A549 (cell line): ENCODE measurements around the gene LMAN2L. TPM values are rescaled to one million over a fixed set of nuclear protein-coding genes. Genes with fewer than 3 reads are reported as not detected.

Experiments used
- ATAC-seq, 2 experiments: fragments of 200-7000 bp in 1 of 2; fragments of >200 bp in 1 of 2; cut with Nextera tagmentation in 1 of 2; cut with Tn5 transposase in 1 of 2; 3 replicates each; pipeline versions ENCODE4 v1.8.0 to v1.9.1; 2018 to 2020; ENCODE audit warnings: mild to moderate bottlenecking in 1 of 2, moderate library complexity in 1 of 2
- CTCF ChIA-PET: fragments of 300-600 bp; sonication (Branson Sonifier 250); formaldehyde crosslinking; extraction: SDS; loops from one replicate; lab custom pipeline; 2021; ENCODE audit warnings: antibody characterized with exemption, inconsistent platforms; lab: Yijun Ruan, JAX
- POLR2A ChIA-PET: fragments of 350-600 bp; formaldehyde crosslinking; extraction: SDS; loops from one replicate; lab custom pipeline; 2021; ENCODE audit warnings: antibody characterized with exemption, inconsistent platforms; lab: Yijun Ruan, JAX
- DNase-seq, 2 experiments: peaks; one replicate each; pipeline versions ENCODE4 v3.0.0 to v3.0.0-alpha.2; 2011 to 2016; ENCODE audit warnings: low read depth in 1 of 2, low spot score in 1 of 2
- FAIRE-seq: peaks from 2 replicates; lab custom pipeline; 2011; peaks lifted over from hg19 to GRCh38; lab: Jason Lieb, UNC
- H3K27ac ChIP-seq, 2 experiments: fragments of >200 bp; sonication (Bioruptor Twin); formaldehyde crosslinking; 3 replicates each; pipeline ENCODE4 v1.5.1; 2016 to 2017
- H3K4me1 ChIP-seq: fragments of >200 bp; sonication (Bioruptor Twin); formaldehyde crosslinking; 3 replicates; pipeline ENCODE4 v1.6.1; 2016
- H3K4me2 ChIP-seq: fragments of >200 bp; sonication (Bioruptor Twin); formaldehyde crosslinking; 3 replicates; pipeline ENCODE4 v1.6.1; 2016
- H3K4me3 ChIP-seq: fragments of >200 bp; sonication (Bioruptor Twin); formaldehyde crosslinking; 3 replicates; pipeline ENCODE4 v1.5.1; 2016
- H3K9me3 ChIP-seq: fragments of >200 bp; sonication (Bioruptor Twin); formaldehyde crosslinking; 3 replicates; pipeline ENCODE4 v1.6.1; 2016
- BHLHE40 ChIP-seq: IDR thresholded peaks from 2 replicates; pipeline ENCODE4 v1.6.1; 2012; ENCODE audit warnings: low read depth, low read length, inconsistent platforms
- CBX2 ChIP-seq: fragments of 200-600 bp; sonication (generic); IDR thresholded peaks from 2 replicates; pipeline ENCODE4 v1.6.1; 2016; ENCODE audit warnings: low read depth, mild to moderate bottlenecking, borderline replicate concordance
- EP300 ChIP-seq, 2 experiments: fragments of >200 bp; sonication (Bioruptor Twin); formaldehyde crosslinking; IDR thresholded peaks; 2 replicates in 1 of 2; 3 replicates in 1 of 2; pipeline ENCODE4 v1.6.1; 2016 to 2017
- HOXB13 ChIP-seq: fragments of 250-450 bp; sonication (Bioruptor Pico); IDR thresholded peaks from 2 replicates; pipeline ENCODE4 v1.5.0; 2020; ENCODE audit warnings: low read depth, mild to moderate bottlenecking, moderate library complexity
- JUN ChIP-seq, 2 experiments: fragments of >200 bp; sonication (Bioruptor Twin); formaldehyde crosslinking; IDR thresholded peaks; 2 replicates in 1 of 2; 3 replicates in 1 of 2; pipeline ENCODE4 v1.6.1; 2016 to 2017
- JUNB ChIP-seq: fragments of >200 bp; sonication (Bioruptor Twin); formaldehyde crosslinking; IDR thresholded peaks from 2 replicates; pipeline ENCODE4 v1.6.1; 2016
- KDM5A ChIP-seq: fragments of 200-600 bp; sonication (generic); IDR thresholded peaks from 2 replicates; pipeline ENCODE4 v1.6.1; 2016; ENCODE audit warnings: antibody characterized with exemption, mild to moderate bottlenecking
- MAFK ChIP-seq: fragments of 450-650 bp; IDR thresholded peaks from 2 replicates; pipeline ENCODE4 v1.6.1; 2014; ENCODE audit not compliant: partially characterized antibody
- POLR2A ChIP-seq: IDR thresholded peaks from 2 replicates; pipeline ENCODE4 v1.6.1; 2012; ENCODE audit warnings: mild to moderate bottlenecking, low read length
- RNF2 ChIP-seq: fragments of 200-600 bp; sonication (generic); IDR thresholded peaks from 2 replicates; pipeline ENCODE4 v1.6.1; 2016; ENCODE audit warnings: low read depth, mild to moderate bottlenecking, antibody characterized with exemption, moderate library complexity, borderline replicate concordance
- polyA plus RNA-seq, 4 experiments: library from polyadenylated mRNA; depleted of rRNA in 3 of 4; stranded (reverse); fragments of >200 nt; fragmentation: RNase III in 1 of 4; extraction: RNeasy Plus Mini Kit Qiagen cat#74134 plus additional on column Dnase treatment in 1 of 4; gene quantifications; 2 replicates in 3 of 4; 3 replicates in 1 of 4; pipeline ENCODE4 v1.2.3, GENCODE V29; 2011 to 2017
- TF ChIP-seq, protein P1 (sequence below): fragments of 450-650 bp; IDR thresholded peaks from 2 replicates; pipeline ENCODE4 v1.6.1; 2014; ENCODE audit warnings: antibody characterized with exemption
- TF ChIP-seq, protein P2 (sequence below): fragments of >200 bp; sonication (Bioruptor Twin); formaldehyde crosslinking; IDR thresholded peaks from 2 replicates; pipeline ENCODE4 v1.6.1; 2016
- TF ChIP-seq, protein P3 (sequence below): fragments of >200 bp; sonication (Bioruptor Twin); formaldehyde crosslinking; IDR thresholded peaks from 3 replicates; pipeline ENCODE4 v1.5.1; 2016

Gene LMAN2L
- polyA plus RNA-seq, 2 of the 4 experiments (the other 2 are of a cell fraction) = 24.3 to 28.0 TPM

GRCh38 chr2:96661324-96661723, 78.5 kb downstream of the LMAN2L start (continued):
- TF ChIP-seq, protein P1, sequence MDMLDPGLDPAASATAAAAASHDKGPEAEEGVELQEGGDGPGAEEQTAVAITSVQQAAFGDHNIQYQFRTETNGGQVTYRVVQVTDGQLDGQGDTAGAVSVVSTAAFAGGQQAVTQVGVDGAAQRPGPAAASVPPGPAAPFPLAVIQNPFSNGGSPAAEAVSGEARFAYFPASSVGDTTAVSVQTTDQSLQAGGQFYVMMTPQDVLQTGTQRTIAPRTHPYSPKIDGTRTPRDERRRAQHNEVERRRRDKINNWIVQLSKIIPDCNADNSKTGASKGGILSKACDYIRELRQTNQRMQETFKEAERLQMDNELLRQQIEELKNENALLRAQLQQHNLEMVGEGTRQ = no peak
- TF ChIP-seq JUNB (no peak), EP300 (IDR thresholded peaks at IDR 0.05) (no peak), JUN (IDR thresholded peaks at IDR 0.05) (no peak)
- TF ChIP-seq, protein P2, sequence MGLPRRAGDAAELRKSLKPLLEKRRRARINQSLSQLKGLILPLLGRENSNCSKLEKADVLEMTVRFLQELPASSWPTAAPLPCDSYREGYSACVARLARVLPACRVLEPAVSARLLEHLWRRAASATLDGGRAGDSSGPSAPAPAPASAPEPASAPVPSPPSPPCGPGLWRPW = no peak
- TF ChIP-seq, all 56 proteins: peak for 0

- Histone ChIP-seq H3K9me3 (no peaks in the 10 kb centered on the region), H3K4me1 (no peaks in the 10 kb centered on the region), H3K27ac (no peak overlapping the region), H3K4me3 (no peak overlapping the region), H3K4me2 (no peak overlapping the region)
- no peak for TF ChIP-seq HOXB13 (CRISPR knock-in tag)
- no peak for TF ChIP-seq MAFK
- TF ChIP-seq KDM5A = no peak
- TF ChIP-seq, protein P2 = no peak
- TF ChIP-seq RNF2 = no peak
- no peak for TF ChIP-seq JUNB
- no peak for TF ChIP-seq POLR2A
- TF ChIP-seq BHLHE40 = no peak
- no peak for TF ChIP-seq CBX2
- TF ChIP-seq, protein P3, sequence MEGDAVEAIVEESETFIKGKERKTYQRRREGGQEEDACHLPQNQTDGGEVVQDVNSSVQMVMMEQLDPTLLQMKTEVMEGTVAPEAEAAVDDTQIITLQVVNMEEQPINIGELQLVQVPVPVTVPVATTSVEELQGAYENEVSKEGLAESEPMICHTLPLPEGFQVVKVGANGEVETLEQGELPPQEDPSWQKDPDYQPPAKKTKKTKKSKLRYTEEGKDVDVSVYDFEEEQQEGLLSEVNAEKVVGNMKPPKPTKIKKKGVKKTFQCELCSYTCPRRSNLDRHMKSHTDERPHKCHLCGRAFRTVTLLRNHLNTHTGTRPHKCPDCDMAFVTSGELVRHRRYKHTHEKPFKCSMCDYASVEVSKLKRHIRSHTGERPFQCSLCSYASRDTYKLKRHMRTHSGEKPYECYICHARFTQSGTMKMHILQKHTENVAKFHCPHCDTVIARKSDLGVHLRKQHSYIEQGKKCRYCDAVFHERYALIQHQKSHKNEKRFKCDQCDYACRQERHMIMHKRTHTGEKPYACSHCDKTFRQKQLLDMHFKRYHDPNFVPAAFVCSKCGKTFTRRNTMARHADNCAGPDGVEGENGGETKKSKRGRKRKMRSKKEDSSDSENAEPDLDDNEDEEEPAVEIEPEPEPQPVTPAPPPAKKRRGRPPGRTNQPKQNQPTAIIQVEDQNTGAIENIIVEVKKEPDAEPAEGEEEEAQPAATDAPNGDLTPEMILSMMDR = no peak
- ATAC-seq (no peak), FAIRE-seq (no peak), DNase-seq (no peak)
- ChIA-PET POLR2A (interaction anchor here (0.6 kb wide), 1 partner anchor 47 kb away, joined by 6 read pairs; no protein-coding TSS in a partner anchor), CTCF (no interaction called here)
Observed at GRCh38 chr2:96656540-96656939, 83.3 kb downstream of the LMAN2L start.

Other genes starting within 250 kb of the LMAN2L start
- 0.20 and 0.28 TPM in 2 replicates for gene NEURL3, start 234.7 kb downstream of the LMAN2L start, polyA plus RNA-seq (2011; rRNA removed)
- 0.44 to 0.60 TPM (median 0.51 TPM) in 3 replicates for gene NEURL3, start 234.7 kb downstream of the LMAN2L start, polyA plus RNA-seq (2017; fragmentation: RNase III; extraction: RNeasy Plus Mini Kit Qiagen cat#74134 plus additional on column Dnase treatment)
- gene ARID5A, start 203.3 kb downstream of the LMAN2L start, polyA plus RNA-seq (2011; rRNA removed) = 1.2 and 1.5 TPM in 2 replicates
- 4.0 to 4.4 TPM (median 4.2 TPM) in 3 replicates for gene ARID5A, start 203.3 kb downstream of the LMAN2L start, polyA plus RNA-seq (2017; fragmentation: RNase III; extraction: RNeasy Plus Mini Kit Qiagen cat#74134 plus additional on column Dnase treatment)
- 23.0 and 33.1 TPM in 2 replicates for gene KANSL3, start 101.8 kb downstream of the LMAN2L start, polyA plus RNA-seq (2011; rRNA removed)
- 25.2 to 26.7 TPM (median 25.9 TPM) in 3 replicates for gene KANSL3, start 101.8 kb downstream of the LMAN2L start, polyA plus RNA-seq (2017; fragmentation: RNase III; extraction: RNeasy Plus Mini Kit Qiagen cat#74134 plus additional on column Dnase treatment)
- 0.01 TPM in 2 replicates for gene FER1L5, start 97.3 kb downstream of the LMAN2L start, polyA plus RNA-seq (2011; rRNA removed)
- gene FER1L5, start 97.3 kb downstream of the LMAN2L start, polyA plus RNA-seq (2017; fragmentation: RNase III; extraction: RNeasy Plus Mini Kit Qiagen cat#74134 plus additional on column Dnase treatment) = not detected in 3 replicates
- 11.2 and 15.0 TPM in 2 replicates for gene CNNM4, start 20.8 kb upstream of the LMAN2L start, polyA plus RNA-seq (2011; rRNA removed)
- gene CNNM4, start 20.8 kb upstream of the LMAN2L start, polyA plus RNA-seq (2017; fragmentation: RNase III; extraction: RNeasy Plus Mini Kit Qiagen cat#74134 plus additional on column Dnase treatment) = 8.5 to 8.8 TPM (median 8.8 TPM) in 3 replicates
- 11.8 and 13.6 TPM in 2 replicates for gene CNNM3, start 76.2 kb upstream of the LMAN2L start, polyA plus RNA-seq (2011; rRNA removed)
- 13.2 to 15.3 TPM (median 14.1 TPM) in 3 replicates for gene CNNM3, start 76.2 kb upstream of the LMAN2L start, polyA plus RNA-seq (2017; fragmentation: RNase III; extraction: RNeasy Plus Mini Kit Qiagen cat#74134 plus additional on column Dnase treatment)
- 1.6 and 1.9 TPM in 2 replicates for gene ANKRD23, start 104.0 kb upstream of the LMAN2L start, polyA plus RNA-seq (2011; rRNA removed)
- gene ANKRD23, start 104.0 kb upstream of the LMAN2L start, polyA plus RNA-seq (2017; fragmentation: RNase III; extraction: RNeasy Plus Mini Kit Qiagen cat#74134 plus additional on column Dnase treatment) = 2.1 to 2.5 TPM (median 2.4 TPM) in 3 replicates
- gene ANKRD39, start 118.0 kb upstream of the LMAN2L start, polyA plus RNA-seq (2011; rRNA removed) = 6.3 and 6.4 TPM in 2 replicates
- gene ANKRD39, start 118.0 kb upstream of the LMAN2L start, polyA plus RNA-seq (2017; fragmentation: RNase III; extraction: RNeasy Plus Mini Kit Qiagen cat#74134 plus additional on column Dnase treatment) = 16.4 to 16.5 TPM (median 16.5 TPM) in 3 replicates
- 11.0 and 16.4 TPM in 2 replicates for gene SEMA4C, start 130.0 kb upstream of the LMAN2L start, polyA plus RNA-seq (2011; rRNA removed)
- gene SEMA4C, start 130.0 kb upstream of the LMAN2L start, polyA plus RNA-seq (2017; fragmentation: RNase III; extraction: RNeasy Plus Mini Kit Qiagen cat#74134 plus additional on column Dnase treatment) = 12.3 to 15.1 TPM (median 14.4 TPM) in 3 replicates
- not detected in 2 replicates for gene FAM178B, start 246.5 kb upstream of the LMAN2L start, polyA plus RNA-seq (2011; rRNA removed)
- 0.04 TPM in 1 of 3 replicates, not detected in the others for gene FAM178B, start 246.5 kb upstream of the LMAN2L start, polyA plus RNA-seq (2017; fragmentation: RNase III; extraction: RNeasy Plus Mini Kit Qiagen cat#74134 plus additional on column Dnase treatment)